KMS-11 (cell line): ENCODE results near the gene SIRT5.

Source experiments
- H2AFZ ChIP-seq: fragments of 200-600 bp; sonication (generic); 2 replicates; pipeline ENCODE4 v1.6.1; 2016; ENCODE audit warnings: antibody characterized with exemption, mixed run types, low read depth
- H3K27ac ChIP-seq: fragments of 200-600 bp; sonication (generic); 2 replicates; pipeline ENCODE4 v1.6.1; 2016; ENCODE audit warnings: mild to moderate bottlenecking, mixed run types
- H3K27me3 ChIP-seq: fragments of 200-600 bp; sonication (generic); 2 replicates; pipeline ENCODE4 v1.6.1; 2017; ENCODE audit warnings: mild to moderate bottlenecking, low read depth, mixed run types, moderate library complexity; ENCODE audit not compliant: insufficient read depth
- H3K36me3 ChIP-seq: fragments of 200-600 bp; sonication (generic); 2 replicates; pipeline ENCODE4 v1.6.1; 2017; ENCODE audit warnings: mild to moderate bottlenecking, mixed run types; ENCODE audit not compliant: insufficient read depth
- H3K4me1 ChIP-seq: fragments of 200-600 bp; sonication (generic); 2 replicates; pipeline ENCODE4 v1.6.1; 2016; ENCODE audit warnings: mild to moderate bottlenecking, low read depth, mixed run types; ENCODE audit not compliant: poor library complexity, severe bottlenecking
- H3K4me2 ChIP-seq: fragments of 200-600 bp; sonication (generic); 2 replicates; pipeline ENCODE4 v1.7.0; 2016; ENCODE audit warnings: mild to moderate bottlenecking, mixed run types
- H3K4me3 ChIP-seq: fragments of 200-600 bp; sonication (generic); IDR thresholded peaks from 2 replicates; pipeline ENCODE4 v1.6.1; 2017; ENCODE audit warnings: low read depth, low read length, mixed read lengths; ENCODE audit not compliant: insufficient read depth
- H3K79me2 ChIP-seq: fragments of 200-600 bp; sonication (generic); 2 replicates; pipeline ENCODE4 v1.6.1; 2016; ENCODE audit warnings: low read depth, mixed run types; ENCODE audit not compliant: insufficient read depth
- H3K9ac ChIP-seq: fragments of 200-600 bp; sonication (generic); 2 replicates; pipeline ENCODE4 v1.6.1; 2016; ENCODE audit warnings: mild to moderate bottlenecking, mixed run types
- H4K20me1 ChIP-seq: fragments of 200-600 bp; sonication (generic); 2 replicates; pipeline ENCODE4 v1.6.1; 2016; ENCODE audit warnings: mild to moderate bottlenecking, mixed run types; ENCODE audit not compliant: insufficient read depth
- TF ChIP-seq, protein P1 (sequence below): fragments of 200-600 bp; sonication (generic); conservative IDR thresholded peaks from 2 replicates; pipeline ENCODE4 v1.6.1; 2017; ENCODE audit warnings: low read depth, mild to moderate bottlenecking, antibody characterized with exemption, low read length, moderate library complexity, mixed read lengths

Gene SIRT5

GRCh38 chr6:13538084-13538483, 36.3 kb upstream of the SIRT5 start:
- no peak overlapping the region for H2AFZ ChIP-seq
- no peaks in the 10 kb centered on the region for H3K4me1 ChIP-seq
- no peak overlapping the region for H3K4me3 ChIP-seq
- H3K36me3 ChIP-seq, result no peaks in the 10 kb centered on the region
- no peak overlapping the region for H3K9ac ChIP-seq
- H3K27ac ChIP-seq, result no peak overlapping the region
- TF ChIP-seq, protein P1, sequence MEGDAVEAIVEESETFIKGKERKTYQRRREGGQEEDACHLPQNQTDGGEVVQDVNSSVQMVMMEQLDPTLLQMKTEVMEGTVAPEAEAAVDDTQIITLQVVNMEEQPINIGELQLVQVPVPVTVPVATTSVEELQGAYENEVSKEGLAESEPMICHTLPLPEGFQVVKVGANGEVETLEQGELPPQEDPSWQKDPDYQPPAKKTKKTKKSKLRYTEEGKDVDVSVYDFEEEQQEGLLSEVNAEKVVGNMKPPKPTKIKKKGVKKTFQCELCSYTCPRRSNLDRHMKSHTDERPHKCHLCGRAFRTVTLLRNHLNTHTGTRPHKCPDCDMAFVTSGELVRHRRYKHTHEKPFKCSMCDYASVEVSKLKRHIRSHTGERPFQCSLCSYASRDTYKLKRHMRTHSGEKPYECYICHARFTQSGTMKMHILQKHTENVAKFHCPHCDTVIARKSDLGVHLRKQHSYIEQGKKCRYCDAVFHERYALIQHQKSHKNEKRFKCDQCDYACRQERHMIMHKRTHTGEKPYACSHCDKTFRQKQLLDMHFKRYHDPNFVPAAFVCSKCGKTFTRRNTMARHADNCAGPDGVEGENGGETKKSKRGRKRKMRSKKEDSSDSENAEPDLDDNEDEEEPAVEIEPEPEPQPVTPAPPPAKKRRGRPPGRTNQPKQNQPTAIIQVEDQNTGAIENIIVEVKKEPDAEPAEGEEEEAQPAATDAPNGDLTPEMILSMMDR, result no peak; the same call in 1 of the 2 replicates
- H3K4me2 ChIP-seq, result no peak overlapping the region
- no peaks in the 10 kb centered on the region for H3K79me2 ChIP-seq
- H3K27me3 ChIP-seq, result no peaks in the 10 kb centered on the region
- no peaks in the 10 kb centered on the region for H4K20me1 ChIP-seq

DNA sequence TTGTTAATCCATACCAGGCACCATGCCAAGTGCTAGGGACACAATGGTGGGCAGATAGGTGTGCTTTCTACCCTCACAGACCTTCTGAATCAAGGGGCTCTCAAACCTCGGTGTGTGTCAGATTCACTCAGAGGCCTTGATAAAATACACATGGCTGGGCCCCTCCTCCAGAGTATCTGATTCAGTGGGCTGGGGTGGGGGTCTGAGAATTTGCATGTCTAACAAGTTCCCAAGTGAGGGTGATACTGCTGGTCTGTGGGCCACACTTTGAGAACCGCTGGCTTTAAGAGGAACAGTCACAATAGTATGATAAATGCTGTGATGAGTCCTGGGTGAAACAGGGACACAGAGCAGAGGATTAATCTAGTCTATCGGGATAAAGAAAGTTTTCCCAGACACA, 35.8 kb upstream of the SIRT5 start:
- Histone ChIP-seq H3K4me2 (no peak overlapping the region), H3K36me3 (no peaks in the 10 kb centered on the region), H3K27me3 (no peaks in the 10 kb centered on the region), H3K9ac (no peak overlapping the region), H4K20me1 (no peaks in the 10 kb centered on the region), H3K27ac (no peak overlapping the region), H3K79me2 (no peaks in the 10 kb centered on the region), H3K4me3 (no peak overlapping the region), H2AFZ (no peak overlapping the region), H3K4me1 (no peaks in the 10 kb centered on the region)
- TF ChIP-seq, protein P1, result no peak

DNA sequence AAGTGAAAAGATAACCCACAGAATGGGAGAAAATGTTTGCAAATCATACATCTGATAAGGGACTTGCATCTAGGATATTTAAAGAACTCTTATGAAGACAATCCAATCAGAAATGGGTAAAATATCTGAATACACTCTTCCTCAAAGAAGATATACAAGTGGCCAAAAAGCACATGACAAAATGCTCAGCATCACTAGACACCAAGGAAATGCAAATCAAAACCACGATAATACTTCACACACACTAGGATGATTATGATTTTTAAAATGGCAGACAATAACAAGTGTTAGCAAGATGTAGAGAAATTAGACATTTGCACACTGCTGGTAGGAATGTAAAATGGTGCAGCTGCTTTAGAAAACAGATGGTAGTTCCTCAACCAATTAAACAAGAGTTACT, 34.8 kb upstream of the SIRT5 start:
- no peak overlapping the region for H3K9ac ChIP-seq
- H3K27me3 ChIP-seq, result no peaks in the 10 kb centered on the region
- TF ChIP-seq, protein P1, result no peak

GRCh38 chr6:13541496-13541895, 32.9 kb upstream of the SIRT5 start:
- Histone ChIP-seq H3K27me3 (no peaks in the 10 kb centered on the region), H3K4me2 (no peak overlapping the region), H3K79me2 (no peaks in the 10 kb centered on the region)

More for the DNA sequence above, 34.8 kb upstream of the SIRT5 start:
- Histone ChIP-seq H3K4me2 (no peak overlapping the region), H3K4me1 (no peaks in the 10 kb centered on the region), H2AFZ (no peak overlapping the region), H3K27ac (no peak overlapping the region), H3K79me2 (no peaks in the 10 kb centered on the region), H3K4me3 (no peak overlapping the region), H3K36me3 (no peaks in the 10 kb centered on the region), H4K20me1 (no peaks in the 10 kb centered on the region)

More at GRCh38 chr6:13541496-13541895, 32.9 kb upstream of the SIRT5 start:
- no peaks in the 10 kb centered on the region for H3K36me3 ChIP-seq
- H2AFZ ChIP-seq, result no peak overlapping the region
- H3K4me3 ChIP-seq, result no peak overlapping the region
- H3K4me1 ChIP-seq, result no peaks in the 10 kb centered on the region
- H4K20me1 ChIP-seq, result no peaks in the 10 kb centered on the region
- TF ChIP-seq, protein P1, result no peak
- no peak overlapping the region for H3K27ac ChIP-seq
- H3K9ac ChIP-seq, result no peak overlapping the region
